HEK293 (cell line): Measurements from ENCODE around the gene NINL.

Source experiments
- CTCF ChIA-PET: fragments of 350-600 bp; formaldehyde crosslinking; extraction: SDS; loops from one replicate; lab custom pipeline; 2021; ENCODE audit warnings: antibody characterized with exemption; lab: Yijun Ruan, JAX
- POLR2A ChIA-PET: fragments of 300-600 bp; formaldehyde crosslinking; extraction: SDS; loops from one replicate; lab custom pipeline; 2020; ENCODE audit warnings: antibody characterized with exemption, inconsistent platforms; lab: Yijun Ruan, JAX
- H3K27ac ChIP-seq: fragments of 200-500 bp; sonication (Bioruptor generic); 2 replicates; pipeline ENCODE4 v1.5.1; 2014; ENCODE audit warnings: low read depth, low read length, control low read depth, inconsistent platforms; ENCODE audit errors: extremely low read depth
- H3K36me3 ChIP-seq, 2 experiments: fragments of 200-500 bp in 1 of 2; sonication (Bioruptor generic) in 1 of 2; 1 replicate in 1 of 2; 2 replicates in 1 of 2; pipeline ENCODE4 v1.5.1; 2014 to 2017; ENCODE audit warnings: inconsistent platforms in 2 of 2, low read length in 2 of 2; ENCODE audit not compliant: control insufficient read depth in 2 of 2, insufficient read depth in 1 of 2
- H3K4me1 ChIP-seq: fragments of 200-500 bp; sonication (Bioruptor generic); 2 replicates; pipeline ENCODE4 v1.5.1; 2014; ENCODE audit warnings: mild to moderate bottlenecking, low read length, inconsistent platforms; ENCODE audit not compliant: control insufficient read depth, insufficient read depth
- H3K4me3 ChIP-seq: 2 replicates; pipeline ENCODE4 v1.5.1; 2011; ENCODE audit warnings: low read depth, mild to moderate bottlenecking, control low read depth, low read length, moderate library complexity
- H3K9me3 ChIP-seq: fragments of 200-500 bp; sonication (Bioruptor generic); 2 replicates; pipeline ENCODE4 v1.5.1; 2014; ENCODE audit warnings: low read depth, low read length, inconsistent platforms; ENCODE audit not compliant: control insufficient read depth, insufficient read depth
- GLI2 ChIP-seq: fragments of 450-650 bp; formaldehyde crosslinking; IDR thresholded peaks from 2 replicates; pipeline ENCODE4; 2017; ENCODE audit warnings: missing biosample characterization, missing genetic modification characterization, low read depth, borderline replicate concordance
- INSM2 ChIP-seq: fragments of 450-650 bp; formaldehyde crosslinking; IDR thresholded peaks from 2 replicates; pipeline ENCODE4 v1.5.1; 2016; ENCODE audit warnings: missing biosample characterization, missing genetic modification characterization
- KLF7 ChIP-seq: fragments of 450-650 bp; formaldehyde crosslinking; IDR thresholded peaks from 2 replicates; pipeline ENCODE4 v1.5.1; 2016; ENCODE audit warnings: missing biosample characterization, missing genetic modification characterization, borderline replicate concordance
- PATZ1 ChIP-seq: fragments of 450-650 bp; formaldehyde crosslinking; IDR thresholded peaks from 2 replicates; pipeline ENCODE4 v1.5.1; 2016; ENCODE audit warnings: missing biosample characterization, missing genetic modification characterization
- SP3 ChIP-seq: fragments of 450-650 bp; formaldehyde crosslinking; IDR thresholded peaks from 2 replicates; pipeline ENCODE4 v1.5.1; 2016; ENCODE audit warnings: missing biosample characterization, missing genetic modification characterization
- WT1 ChIP-seq: fragments of 450-650 bp; formaldehyde crosslinking; IDR thresholded peaks from 2 replicates; pipeline ENCODE4 v1.5.1; 2016; ENCODE audit warnings: missing biosample characterization, missing genetic modification characterization
- ZBTB26 ChIP-seq: fragments of 450-650 bp; formaldehyde crosslinking; optimal IDR thresholded peaks from 2 replicates; pipeline ENCODE3; 2016; ENCODE audit warnings: missing biosample characterization, mild to moderate bottlenecking, missing genetic modification characterization
- ZBTB49 ChIP-seq: fragments of 450-650 bp; formaldehyde crosslinking; IDR thresholded peaks from 2 replicates; pipeline ENCODE4 v1.5.1; 2016; ENCODE audit warnings: missing biosample characterization, missing genetic modification characterization, low read depth
- ZNF23 ChIP-seq: fragments of 450-650 bp; formaldehyde crosslinking; IDR thresholded peaks from 2 replicates; pipeline ENCODE4 v1.5.1; 2016; ENCODE audit warnings: missing biosample characterization, missing genetic modification characterization, borderline replicate concordance
- ZNF239 ChIP-seq: fragments of 450-650 bp; formaldehyde crosslinking; IDR thresholded peaks from 2 replicates; pipeline ENCODE4 v1.5.1; 2016; ENCODE audit warnings: missing biosample characterization, missing genetic modification characterization
- ZNF274 ChIP-seq, 2 experiments: fragments of 200-500 bp in 1 of 2; fragments of 450-650 bp in 1 of 2; sonication (Bioruptor generic) in 1 of 2; formaldehyde crosslinking in 1 of 2; IDR thresholded peaks; 2 replicates each; pipeline versions ENCODE4 v1.5.1 to v1.6.1; 2014 to 2016; ENCODE audit warnings: borderline replicate concordance in 1 of 2, inconsistent platforms in 1 of 2, low read length in 1 of 2, missing biosample characterization in 1 of 2, missing genetic modification characterization in 1 of 2
- ZNF335 ChIP-seq: fragments of 450-650 bp; formaldehyde crosslinking; conservative IDR thresholded peaks from 2 replicates; pipeline ENCODE4 v1.5.1; 2016; ENCODE audit warnings: missing biosample characterization, missing genetic modification characterization
- ZNF391 ChIP-seq: fragments of 450-650 bp; formaldehyde crosslinking; IDR thresholded peaks from 2 replicates; pipeline ENCODE4 v1.5.1; 2016; ENCODE audit warnings: low read depth, missing biosample characterization, missing genetic modification characterization, borderline replicate concordance
- ZNF398 ChIP-seq: fragments of 450-650 bp; formaldehyde crosslinking; IDR thresholded peaks from 2 replicates; pipeline ENCODE4 v1.5.1; 2017; ENCODE audit warnings: missing biosample characterization, missing genetic modification characterization
- ZNF488 ChIP-seq: fragments of 450-650 bp; formaldehyde crosslinking; IDR thresholded peaks from 2 replicates; pipeline ENCODE4 v1.5.1; 2016; ENCODE audit warnings: missing biosample characterization, missing genetic modification characterization
- ZNF596 ChIP-seq: fragments of 450-650 bp; IDR thresholded peaks from 2 replicates; pipeline ENCODE4 v1.5.0; 2018; ENCODE audit warnings: missing biosample characterization, mild to moderate bottlenecking, missing genetic modification characterization, moderate library complexity
- ZNF639 ChIP-seq: fragments of 450-650 bp; formaldehyde crosslinking; IDR thresholded peaks from 2 replicates; pipeline ENCODE4 v1.5.1; 2016; ENCODE audit warnings: missing biosample characterization, missing genetic modification characterization
- ZSCAN23 ChIP-seq: fragments of 450-650 bp; formaldehyde crosslinking; IDR thresholded peaks from 2 replicates; pipeline ENCODE4 v1.5.1; 2016; ENCODE audit warnings: missing biosample characterization, missing genetic modification characterization
- ZXDB ChIP-seq: fragments of 450-650 bp; formaldehyde crosslinking; IDR thresholded peaks from 2 replicates; pipeline ENCODE4 v1.5.1; 2016; ENCODE audit warnings: missing biosample characterization, missing genetic modification characterization

The NINL gene

GRCh38 chr20:25481918-25482253 is 103.4 kb downstream of the NINL start (continued):
- TF ChIP-seq INSM2 (tag by site-specific recombination): no peak
- TF ChIP-seq ZNF639 (tag by site-specific recombination): no peak
- no peak for TF ChIP-seq ZNF335
- TF ChIP-seq, all 188 proteins: peak for 0

GRCh38 chr20:25481235-25481917 is 104.0 kb downstream of the NINL start:
- Histone ChIP-seq H3K4me1 (no peaks in the 10 kb centered on the region), H3K4me3 (no peak overlapping the region), H3K36me3 (peaks cover 0 to 80% of the 10 kb centered on the region in 2 experiments; a peak in 1 of 3 replicates), H3K9me3 (no peaks in the 10 kb centered on the region), H3K27ac (no peak overlapping the region)
- ChIA-PET CTCF (no interaction called here), POLR2A (no interaction called here)
- TF ChIP-seq SP3 (no peak), ZNF596 (no peak), ZNF274 (IDR thresholded peaks at IDR 0.05; ENCODE audit: low read length) (no peak), ZNF274 (tag by site-specific recombination; IDR thresholded peaks at IDR 0.05; ENCODE audit: borderline replicate concordance) (no peak), ZBTB26 (no peak), ZNF488 (tag by site-specific recombination) (no peak), GLI2 (tag by site-specific recombination) (no peak), ZNF239 (tag by site-specific recombination) (no peak), PATZ1 (tag by site-specific recombination) (no peak), ZNF23 (no peak), ZNF398 (no peak), ZNF335 (no peak), KLF7 (no peak), WT1 (no peak), ZNF391 (tag by site-specific recombination) (no peak), ZXDB (no peak), ZSCAN23 (no peak), ZBTB49 (tag by site-specific recombination) (no peak)
